ENCODE measurements around the gene ACCSL.

Gene ACCSL

GRCh38 chr11:44058275-44058674 is 10.5 kb downstream of the ACCSL start:
- no peak for DNase-seq (ENCODE audit: low spot score)

GRCh38 chr11:44065161-44065661 is 17.4 kb downstream of the ACCSL start:
- DNase-seq (ENCODE audit: low spot score): no peak

DNA sequence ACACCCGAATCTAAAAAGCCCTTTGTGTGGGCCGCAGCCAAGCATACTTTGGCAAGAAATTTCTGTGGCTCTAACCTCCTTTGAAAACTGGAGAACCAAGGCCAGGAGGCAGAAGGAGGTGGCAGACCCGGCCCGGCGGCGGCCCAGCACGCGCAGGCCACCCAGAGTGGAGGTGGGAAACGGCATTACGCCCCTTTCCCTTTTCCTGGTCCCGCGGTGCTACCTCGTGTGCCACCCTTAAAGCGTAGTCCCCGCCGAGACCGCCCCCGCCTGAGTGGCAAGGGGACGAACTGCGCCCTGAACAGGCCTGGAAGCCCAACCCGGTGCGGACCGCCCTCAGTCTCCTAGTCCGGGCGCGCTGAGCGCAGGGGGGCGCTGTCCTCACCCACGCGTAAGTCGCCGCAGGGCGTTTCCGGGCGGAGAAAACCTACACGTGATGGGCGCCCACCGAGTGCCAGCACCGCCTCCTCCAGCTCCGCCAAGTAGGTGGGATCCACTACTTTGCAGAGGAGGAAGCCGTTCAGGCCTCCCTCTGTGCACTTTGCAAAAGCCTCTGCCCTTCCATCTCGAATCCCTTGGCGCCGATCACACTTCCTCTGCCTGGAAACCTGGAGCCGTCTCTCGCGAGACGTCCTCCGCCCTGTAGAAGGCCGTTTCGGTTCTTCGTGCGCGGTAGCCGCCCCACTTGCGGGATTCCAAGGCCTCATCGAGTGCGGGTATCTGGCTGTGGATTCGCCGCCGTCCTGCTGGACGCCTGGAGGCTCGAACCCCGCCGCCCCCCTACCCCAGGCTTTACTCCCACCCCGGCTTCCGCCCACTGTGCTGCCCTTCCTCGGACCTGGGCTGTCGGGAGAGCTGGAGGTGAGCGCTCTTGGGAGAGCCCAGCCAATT is 18.3 kb downstream of the ACCSL start, which contains the start of gene ACCS:
Gene ACCS (plus strand): TSS at position 430 of the 891 bp plus-strand sequence. CDS start 1,358 bp downstream, outside the sequence.
- DNase-seq (ENCODE audit: low spot score): peak; percentile 94

DNA sequence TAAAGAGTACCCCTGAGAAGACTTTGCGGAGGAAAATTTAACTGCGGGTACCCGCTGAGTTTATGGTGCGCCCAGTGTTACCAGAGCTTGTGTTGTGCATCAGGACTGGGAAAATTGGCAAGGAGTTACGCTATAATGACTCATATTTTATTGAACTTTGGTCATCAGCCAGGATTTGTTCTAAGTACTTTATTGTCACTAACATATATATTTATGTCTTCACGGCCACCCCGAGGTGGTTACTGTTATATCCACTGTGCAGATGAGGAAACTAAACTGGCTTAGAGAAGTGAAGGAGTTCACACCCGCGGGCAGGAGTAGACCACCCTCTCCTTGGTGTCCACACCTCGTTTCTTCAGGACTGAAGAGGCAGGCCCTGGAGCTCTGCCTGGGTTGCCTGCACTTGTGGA is 19.0 kb downstream of the ACCSL start:
- peak; percentile 72 for DNase-seq (ENCODE audit: low spot score)

GRCh38 chr11:44067266-44067665 is 19.5 kb downstream of the ACCSL start:
- DNase-seq (ENCODE audit: low spot score): no peak

DNA sequence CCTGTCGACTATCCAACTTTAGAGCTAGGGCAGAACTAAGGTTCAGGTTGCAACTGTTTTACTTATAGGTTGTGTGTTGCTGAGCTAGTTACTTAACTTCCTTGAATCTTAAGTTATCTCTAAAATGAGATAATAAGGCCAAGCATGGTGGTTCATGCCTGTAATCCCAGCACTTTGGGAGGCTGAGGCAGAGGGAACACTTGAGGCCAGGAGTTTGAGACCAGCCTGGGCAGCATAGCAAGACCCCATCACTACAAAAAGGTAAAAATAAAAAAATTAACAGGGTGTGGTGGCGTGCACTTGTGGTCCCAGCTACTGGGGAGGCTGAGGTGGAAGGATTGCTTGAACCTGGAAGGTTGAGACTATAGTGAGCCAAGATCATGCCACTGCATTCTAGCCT is 20.4 kb downstream of the ACCSL start:
- DNase-seq (ENCODE audit: low spot score): no peak

DNA sequence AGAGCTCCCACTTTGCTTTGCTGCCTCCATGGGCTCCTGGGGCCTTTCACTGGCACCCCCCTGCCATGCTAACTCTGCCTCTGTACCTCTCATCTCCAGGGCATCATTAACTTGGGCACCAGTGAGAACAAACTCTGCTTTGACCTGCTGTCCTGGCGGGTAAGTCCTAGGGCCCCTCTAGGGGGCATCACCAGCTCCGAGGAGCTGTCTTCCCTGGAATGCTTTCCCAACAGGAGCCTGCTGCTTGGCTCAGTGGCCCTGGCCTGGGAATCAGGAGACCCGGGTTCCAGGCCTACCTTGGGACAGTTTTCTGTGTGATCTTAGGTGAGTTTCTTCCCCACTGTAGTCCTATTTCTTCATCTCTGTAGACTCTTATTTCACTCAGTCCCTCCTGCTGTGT is 23.4 kb downstream of the ACCSL start:
- DNase-seq (ENCODE audit: low spot score): no peak

GRCh38 chr11:44072757-44073658 is 25.2 kb downstream of the ACCSL start:
- no peak for DNase-seq (ENCODE audit: low spot score)

DNA sequence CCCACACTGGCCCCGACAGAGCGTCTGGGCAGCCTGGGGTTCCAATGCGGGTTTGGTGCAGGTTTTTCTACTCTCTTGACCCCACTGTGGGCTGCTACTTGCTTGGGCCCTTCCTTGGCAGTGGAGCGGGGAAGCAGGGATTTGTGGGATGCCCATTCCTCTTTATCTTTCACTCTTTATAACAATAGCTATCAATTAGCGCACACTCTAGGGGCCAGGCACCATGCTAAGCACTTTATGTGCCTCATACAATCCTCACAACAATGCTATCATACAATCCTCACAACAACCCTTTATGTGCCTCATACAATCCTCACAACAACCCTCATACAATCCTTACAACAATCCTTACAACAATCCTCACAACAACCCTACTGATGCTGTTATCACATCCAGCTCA is 31.0 kb downstream of the ACCSL start:
- no peak for DNase-seq (ENCODE audit: low spot score)

GRCh38 chr11:44079376-44079775 is 31.6 kb downstream of the ACCSL start:
- no peak for DNase-seq (ENCODE audit: low spot score)

- DNase-seq (ENCODE audit: low spot score): no peak
These were observed 33.2 kb downstream of the ACCSL start for GRCh38 chr11:44080951-44081350.

GRCh38 chr11:44082645-44083044 is 34.9 kb downstream of the ACCSL start:
- no peak for DNase-seq (ENCODE audit: low spot score)

GRCh38 chr11:44083433-44083832 is 35.7 kb downstream of the ACCSL start:
- no peak for DNase-seq (ENCODE audit: low spot score)

DNA sequence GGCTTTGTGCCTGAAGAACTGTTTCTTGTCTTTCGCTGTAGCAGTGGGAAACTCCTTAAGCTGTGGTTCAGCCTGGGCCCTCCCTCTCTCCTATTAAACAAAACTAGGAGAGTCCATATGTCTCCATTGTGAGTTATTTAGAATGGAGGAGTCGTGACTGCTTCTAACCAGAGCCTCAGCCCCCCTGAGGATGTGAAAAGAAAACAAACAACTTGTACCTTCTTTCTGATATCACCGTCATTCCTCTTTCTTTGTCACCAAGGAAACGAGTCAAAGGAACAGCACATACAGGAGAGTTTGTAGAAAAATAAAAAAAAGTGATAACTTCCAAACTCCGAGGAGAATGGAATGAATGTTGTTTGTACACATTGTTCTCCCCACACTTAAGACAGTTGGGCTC is 36.1 kb downstream of the ACCSL start:
- DNase-seq (ENCODE audit: low spot score): no peak

DNA sequence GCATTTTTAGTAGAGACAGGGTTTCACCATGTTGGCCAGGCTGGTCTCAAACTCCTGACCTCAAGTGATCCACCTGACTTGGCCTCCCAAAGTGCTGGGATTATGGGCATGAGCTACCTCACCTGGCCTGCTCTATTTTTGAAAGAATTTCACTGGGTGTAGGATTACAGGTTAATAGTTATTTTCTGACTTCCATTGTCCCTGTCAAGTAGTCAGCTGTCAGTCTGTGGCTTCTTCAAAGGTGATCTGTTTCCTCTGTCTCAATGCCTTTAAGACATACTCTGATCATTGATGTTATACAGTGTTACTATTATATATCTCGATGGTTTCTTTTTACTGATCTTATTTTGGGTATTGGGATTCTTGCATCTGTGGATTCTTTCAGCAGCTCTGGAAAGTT is 37.5 kb downstream of the ACCSL start:
- no peak for DNase-seq (ENCODE audit: low spot score)

DNA sequence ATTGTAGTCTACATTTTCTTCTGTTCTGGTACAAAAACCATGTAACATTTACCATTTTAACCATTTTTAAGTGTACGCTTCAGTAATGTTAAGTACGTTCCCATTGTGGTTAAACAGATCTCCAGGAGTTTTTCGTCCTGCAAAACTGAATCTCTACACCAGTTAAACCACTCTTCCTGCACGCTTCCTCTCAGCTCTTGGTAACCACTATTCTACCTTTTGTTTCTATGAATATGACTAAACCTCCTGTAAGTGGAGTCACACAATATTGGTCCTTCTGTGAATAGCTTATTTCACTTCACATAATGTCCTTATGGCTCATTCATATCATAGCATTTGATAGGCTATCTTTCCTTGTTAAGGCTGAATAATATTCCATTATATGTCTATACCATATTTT is 40.6 kb downstream of the ACCSL start:
- no peak for DNase-seq (ENCODE audit: low spot score)

DNA sequence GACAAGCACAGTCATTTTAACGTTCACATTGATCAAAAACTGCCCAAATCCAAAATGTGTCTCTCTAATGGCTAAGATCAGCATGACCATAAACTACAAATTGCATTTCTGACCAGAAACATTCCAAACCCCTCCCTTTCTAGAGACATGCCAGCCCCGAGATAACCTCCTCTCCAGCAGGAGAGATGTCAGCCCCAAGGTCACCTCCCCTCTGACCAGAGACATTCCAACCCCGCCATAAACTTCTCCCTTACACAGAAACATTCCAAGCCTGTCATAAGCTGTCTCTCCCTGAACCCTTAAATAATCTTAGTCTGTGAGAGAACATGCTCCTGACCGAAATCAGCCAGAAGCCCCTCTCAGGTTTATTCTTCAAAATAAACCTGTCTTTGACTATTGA is 41.1 kb downstream of the ACCSL start:
- no peak for DNase-seq (ENCODE audit: low spot score)

- no peak for DNase-seq (ENCODE audit: low spot score)
These were observed 42.8 kb downstream of the ACCSL start for GRCh38 chr11:44090539-44090938.

GRCh38 chr11:44094260-44094868 is 46.6 kb downstream of the ACCSL start:
- DNase-seq (ENCODE audit: low spot score): peak; percentile 87

GRCh38 chr11:44095506-44096359 is 48.0 kb downstream of the ACCSL start, which contains the start of gene EXT2:
EXT2 (plus strand) TSS chr11:44095678; CDS start chr11:44107713, 12,035 bp downstream.
- DNase-seq (ENCODE audit: low spot score): peak; percentile 98

Data from AG08395 (cell line).